HL-60 (cell line): ENCODE measurements around the gene ZC3H10.

Experiments
- DNase-seq, 2 experiments: peaks; one replicate each; pipeline ENCODE4 v3.0.0-alpha.2; 2010 to 2020; ENCODE audit warnings: low read depth in 1 of 2, low spot score in 1 of 2
- H3K27ac ChIP-seq: fragments of 250-450 bp; sonication (Bioruptor Pico); replicated peaks from 2 replicates; pipeline ENCODE4 v1.5.1; 2020; ENCODE audit warnings: mild to moderate bottlenecking, moderate library complexity
- H3K27me3 ChIP-seq: fragments of 250-450 bp; sonication (Bioruptor Pico); 2 replicates; pipeline ENCODE4 v1.5.1; 2021; ENCODE audit warnings: mild to moderate bottlenecking, moderate library complexity; ENCODE audit not compliant: insufficient read depth, poor library complexity, severe bottlenecking
- H3K4me3 ChIP-seq: replicated peaks from 2 replicates; pipeline ENCODE4 v1.5.1; 2011; ENCODE audit warnings: mild to moderate bottlenecking, control low read depth, low read length; ENCODE audit not compliant: insufficient read depth
- GABPA ChIP-seq: IDR thresholded peaks from 2 replicates; pipeline ENCODE4 v1.6.1; 2012; ENCODE audit warnings: low read depth
- POLR2AphosphoS5 ChIP-seq: IDR thresholded peaks from 2 replicates; pipeline ENCODE4 v1.6.1; 2012; ENCODE audit warnings: low read depth
- SPI1 ChIP-seq: IDR thresholded peaks from 2 replicates; pipeline ENCODE4 v1.6.1; 2012; ENCODE audit warnings: low read depth, mild to moderate bottlenecking, borderline replicate concordance
- TF ChIP-seq, protein P1 (sequence below): IDR thresholded peaks from 2 replicates; pipeline ENCODE4 v1.6.1; 2012; ENCODE audit warnings: low read depth; ENCODE audit not compliant: insufficient replicate concordance
- TF ChIP-seq, protein P2 (sequence below): IDR thresholded peaks from one replicate; pipeline ENCODE4 v1.5.1; 2011; ENCODE audit warnings: low read length, control low read depth, inconsistent platforms; ENCODE audit not compliant: insufficient read depth

The ZC3H10 gene

DNA sequence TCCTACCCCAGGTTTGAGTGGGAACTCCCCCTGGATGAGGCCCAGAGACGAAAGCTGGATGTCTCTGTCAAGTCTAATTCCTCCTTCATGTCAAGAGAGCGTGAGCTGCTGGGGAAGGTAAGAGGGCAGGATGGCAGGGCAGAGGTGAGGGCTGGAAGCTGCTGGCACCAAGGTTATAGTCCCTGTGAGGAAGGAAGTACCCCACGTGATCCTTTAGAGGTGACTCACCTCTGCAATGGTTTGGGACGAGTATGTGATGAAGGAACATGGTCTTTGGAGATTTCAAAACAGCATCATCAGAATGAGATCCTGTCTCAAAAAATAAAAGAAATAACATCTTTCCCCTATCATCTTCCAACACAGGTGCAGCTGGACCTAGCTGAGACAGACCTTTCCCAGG is 25.2 kb downstream of the ZC3H10 start:
- no peak overlapping the region for H3K4me3 ChIP-seq
- DNase-seq, result no peak
- no peaks in the 10 kb centered on the region for H3K27me3 ChIP-seq
- TF ChIP-seq GABPA, result no peak
- TF ChIP-seq, protein P1, sequence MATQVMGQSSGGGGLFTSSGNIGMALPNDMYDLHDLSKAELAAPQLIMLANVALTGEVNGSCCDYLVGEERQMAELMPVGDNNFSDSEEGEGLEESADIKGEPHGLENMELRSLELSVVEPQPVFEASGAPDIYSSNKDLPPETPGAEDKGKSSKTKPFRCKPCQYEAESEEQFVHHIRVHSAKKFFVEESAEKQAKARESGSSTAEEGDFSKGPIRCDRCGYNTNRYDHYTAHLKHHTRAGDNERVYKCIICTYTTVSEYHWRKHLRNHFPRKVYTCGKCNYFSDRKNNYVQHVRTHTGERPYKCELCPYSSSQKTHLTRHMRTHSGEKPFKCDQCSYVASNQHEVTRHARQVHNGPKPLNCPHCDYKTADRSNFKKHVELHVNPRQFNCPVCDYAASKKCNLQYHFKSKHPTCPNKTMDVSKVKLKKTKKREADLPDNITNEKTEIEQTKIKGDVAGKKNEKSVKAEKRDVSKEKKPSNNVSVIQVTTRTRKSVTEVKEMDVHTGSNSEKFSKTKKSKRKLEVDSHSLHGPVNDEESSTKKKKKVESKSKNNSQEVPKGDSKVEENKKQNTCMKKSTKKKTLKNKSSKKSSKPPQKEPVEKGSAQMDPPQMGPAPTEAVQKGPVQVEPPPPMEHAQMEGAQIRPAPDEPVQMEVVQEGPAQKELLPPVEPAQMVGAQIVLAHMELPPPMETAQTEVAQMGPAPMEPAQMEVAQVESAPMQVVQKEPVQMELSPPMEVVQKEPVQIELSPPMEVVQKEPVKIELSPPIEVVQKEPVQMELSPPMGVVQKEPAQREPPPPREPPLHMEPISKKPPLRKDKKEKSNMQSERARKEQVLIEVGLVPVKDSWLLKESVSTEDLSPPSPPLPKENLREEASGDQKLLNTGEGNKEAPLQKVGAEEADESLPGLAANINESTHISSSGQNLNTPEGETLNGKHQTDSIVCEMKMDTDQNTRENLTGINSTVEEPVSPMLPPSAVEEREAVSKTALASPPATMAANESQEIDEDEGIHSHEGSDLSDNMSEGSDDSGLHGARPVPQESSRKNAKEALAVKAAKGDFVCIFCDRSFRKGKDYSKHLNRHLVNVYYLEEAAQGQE, result no peak
- TF ChIP-seq, protein P2, sequence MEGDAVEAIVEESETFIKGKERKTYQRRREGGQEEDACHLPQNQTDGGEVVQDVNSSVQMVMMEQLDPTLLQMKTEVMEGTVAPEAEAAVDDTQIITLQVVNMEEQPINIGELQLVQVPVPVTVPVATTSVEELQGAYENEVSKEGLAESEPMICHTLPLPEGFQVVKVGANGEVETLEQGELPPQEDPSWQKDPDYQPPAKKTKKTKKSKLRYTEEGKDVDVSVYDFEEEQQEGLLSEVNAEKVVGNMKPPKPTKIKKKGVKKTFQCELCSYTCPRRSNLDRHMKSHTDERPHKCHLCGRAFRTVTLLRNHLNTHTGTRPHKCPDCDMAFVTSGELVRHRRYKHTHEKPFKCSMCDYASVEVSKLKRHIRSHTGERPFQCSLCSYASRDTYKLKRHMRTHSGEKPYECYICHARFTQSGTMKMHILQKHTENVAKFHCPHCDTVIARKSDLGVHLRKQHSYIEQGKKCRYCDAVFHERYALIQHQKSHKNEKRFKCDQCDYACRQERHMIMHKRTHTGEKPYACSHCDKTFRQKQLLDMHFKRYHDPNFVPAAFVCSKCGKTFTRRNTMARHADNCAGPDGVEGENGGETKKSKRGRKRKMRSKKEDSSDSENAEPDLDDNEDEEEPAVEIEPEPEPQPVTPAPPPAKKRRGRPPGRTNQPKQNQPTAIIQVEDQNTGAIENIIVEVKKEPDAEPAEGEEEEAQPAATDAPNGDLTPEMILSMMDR, result no peak
- no peak for TF ChIP-seq SPI1
- TF ChIP-seq POLR2AphosphoS5, result no peak
- no peak overlapping the region for H3K27ac ChIP-seq

DNA sequence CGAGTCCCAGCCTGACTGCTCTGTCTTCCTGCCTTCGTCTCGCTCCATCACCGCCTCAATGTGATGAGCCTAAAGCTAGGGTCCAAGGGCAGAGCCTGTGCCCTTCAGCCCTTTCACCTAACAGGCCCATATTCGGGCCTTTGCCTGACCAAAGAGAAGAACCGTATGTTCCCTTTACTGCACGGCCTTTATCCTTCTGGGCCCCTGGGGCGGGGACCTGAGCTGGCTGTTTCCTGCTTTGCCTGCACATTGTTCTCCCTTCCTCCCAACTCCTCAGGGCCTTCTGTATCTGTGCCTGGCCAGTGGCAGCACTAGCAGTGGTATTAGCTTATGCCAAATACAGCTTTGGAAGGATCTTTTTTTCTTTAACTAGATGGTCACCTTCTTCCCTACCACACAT is 25.8 kb downstream of the ZC3H10 start:
- Histone ChIP-seq H3K27ac (no peak overlapping the region), H3K4me3 (no peak overlapping the region), H3K27me3 (no peaks in the 10 kb centered on the region)
- DNase-seq, result no peak
- TF ChIP-seq, protein P2, result no peak
- TF ChIP-seq, protein P1, result no peak
- TF ChIP-seq GABPA (no peak), POLR2AphosphoS5 (no peak), SPI1 (no peak)

DNA sequence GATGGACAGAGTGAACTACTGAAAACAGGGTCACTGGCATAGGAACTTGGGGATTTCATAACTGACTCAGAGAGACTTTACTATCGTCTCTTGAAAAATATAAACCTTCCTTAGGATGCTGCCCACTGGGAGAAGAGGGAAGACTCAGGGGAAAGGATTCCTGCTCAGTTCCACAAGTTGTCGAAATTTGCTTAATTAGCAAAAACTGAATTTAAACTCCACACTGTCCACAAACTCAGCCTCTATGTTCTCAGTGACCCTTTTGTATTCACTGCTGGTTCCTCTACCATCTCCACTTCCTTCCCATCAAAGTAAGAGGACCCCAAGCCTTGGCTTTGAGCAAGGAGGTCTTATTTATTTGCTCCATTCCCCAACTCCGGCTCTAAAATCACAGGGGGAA is 27.2 kb downstream of the ZC3H10 start:
- no peak overlapping the region for H3K4me3 ChIP-seq
- no peak for DNase-seq
- no peaks in the 10 kb centered on the region for H3K27me3 ChIP-seq
- H3K27ac ChIP-seq, result no peak overlapping the region
- no peak for TF ChIP-seq GABPA
- TF ChIP-seq POLR2AphosphoS5, result no peak
- TF ChIP-seq, protein P2, result no peak
- TF ChIP-seq SPI1, result no peak
- TF ChIP-seq, protein P1, result no peak
